Activated T-helper 2 cell treated with anti-CD3 and anti-CD28 coated beads, Interferon-gamma antibody, Interleukin-2, Interleukin-4, amounts not matched to agents 10 μg/mL and 5 μg/mL and 100 μg/mL, durations not matched to agents 14 hours and 24 hours and 36 hours (primary cell): Measurements from ENCODE around the gene TGFBR3L. TPM values are rescaled to one million over a fixed set of nuclear protein-coding genes. Genes with fewer than 3 reads are reported as not detected.
A peak's percentile ranks its signal among the peaks of the same experiment; 100 is the strongest.
"Not testable (repeated sequence)": the region's sequence is repeated elsewhere in the genome, so short reads cannot be mapped to it uniquely, and the experiment has no call there.

Experiments
- DNase-seq: peaks from one replicate; pipeline ENCODE4 v3.0.0; 2021; ENCODE audit warnings: low spot score
- H3K27ac Mint-ChIP-seq: one replicate; pipeline ENCODE4 v1.8.0; 2021; ENCODE audit warnings: mixed read lengths
- H3K27me3 Mint-ChIP-seq: one replicate; pipeline ENCODE4 v1.8.0; 2021; ENCODE audit warnings: low read depth, mixed read lengths
- H3K36me3 Mint-ChIP-seq: one replicate; pipeline ENCODE4 v1.8.0; 2021; ENCODE audit warnings: low read depth, mixed read lengths
- H3K4me1 Mint-ChIP-seq: one replicate; pipeline ENCODE4 v1.8.0; 2021; ENCODE audit warnings: low read depth, mixed read lengths
- H3K4me3 Mint-ChIP-seq: one replicate; pipeline ENCODE4 v1.8.0; 2021; ENCODE audit warnings: low read depth, mild to moderate bottlenecking, moderate library complexity, mixed read lengths
- H3K9me3 Mint-ChIP-seq: one replicate; pipeline ENCODE4 v1.8.0; 2021; ENCODE audit warnings: mixed read lengths
- intact Hi-C: fragments of 100-400 bp; cut with micrococcal nuclease; formaldehyde crosslinking; loops from one replicate; pipeline ENCODE4 v1.15.1; 2023
- total RNA-seq: library from RNA; stranded (reverse); gene quantifications from 2 replicates; pipeline ENCODE4 v1.2.3, GENCODE V29; 2022

The TGFBR3L gene
- total RNA-seq, 1 donor from 2014 or later, result 6.3 TPM

DNA sequence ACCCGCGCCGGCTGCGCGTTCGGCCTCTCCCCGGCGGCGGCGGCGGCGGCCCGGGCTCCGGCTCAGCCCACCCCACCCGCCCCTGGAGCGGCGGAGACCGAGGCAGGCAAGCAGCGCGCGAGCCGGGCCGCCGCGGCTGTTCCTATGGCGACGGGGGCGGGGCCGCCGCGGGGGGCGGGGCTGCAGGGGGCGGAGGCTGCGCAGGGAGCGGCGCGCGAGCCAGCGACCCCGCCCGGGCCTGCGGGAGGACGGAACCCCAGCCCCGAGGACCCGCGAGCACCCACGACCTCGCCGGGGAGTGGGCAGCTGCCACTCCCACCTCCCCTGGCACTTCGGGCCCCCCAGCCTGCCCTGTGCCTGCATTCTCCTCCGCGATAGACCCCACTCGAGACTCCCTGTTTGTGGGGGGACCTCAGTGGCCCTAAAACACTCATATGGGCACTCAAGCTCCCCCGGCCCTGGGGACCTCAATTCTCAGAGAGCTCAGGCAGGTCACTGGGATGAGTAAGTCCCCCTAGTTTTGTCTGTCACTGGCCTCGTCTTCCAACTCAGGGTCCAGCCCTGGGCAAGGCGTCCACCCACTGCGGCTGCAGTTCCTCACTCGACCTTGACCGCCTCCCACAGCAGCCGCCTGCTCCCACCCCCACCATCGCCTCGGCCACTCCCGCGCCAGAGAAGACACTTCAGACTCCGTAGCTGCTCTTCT is 11.5 kb downstream of the TGFBR3L start, which contains the start of gene CTXN1:
TSS of gene CTXN1 (minus strand) at position 115 of the 706 bp plus-strand sequence. CDS start 597 bp downstream, outside the sequence.
- Mint-ChIP-seq H3K4me3 (peak within 1 kb of the TSS; percentile 77), H3K27me3 (no peaks in the 10 kb centered on the region), H3K36me3 (peaks cover 24% of the 10 kb centered on the region), H3K27ac (peak within 1 kb of the TSS; percentile 70), H3K4me1 (peaks cover 12% of the 10 kb centered on the region), H3K9me3 (no peaks in the 10 kb centered on the region)
- peak; percentile 70 for DNase-seq
- intact Hi-C loops, result no loop called here

- no peaks in the 10 kb centered on the region for H3K27me3 Mint-ChIP-seq
- no peak for DNase-seq
- peaks cover 12% of the 10 kb centered on the region for H3K4me1 Mint-ChIP-seq
- no peaks in the 10 kb centered on the region for H3K9me3 Mint-ChIP-seq
- no peak overlapping the region for H3K27ac Mint-ChIP-seq
- H3K36me3 Mint-ChIP-seq, result peaks cover 21% of the 10 kb centered on the region
- intact Hi-C loops, result no loop called here
- peak overlapping the region; percentile 64 for H3K4me3 Mint-ChIP-seq
Observed at GRCh38 chr19:7926727-7927604, 12.3 kb downstream of the TGFBR3L start.

- DNase-seq, result no peak
- H3K27ac Mint-ChIP-seq, result no peak overlapping the region
- H3K4me3 Mint-ChIP-seq, result no peak overlapping the region
- intact Hi-C loops, result no loop called here
- no peaks in the 10 kb centered on the region for H3K27me3 Mint-ChIP-seq
- peaks cover 23% of the 10 kb centered on the region for H3K36me3 Mint-ChIP-seq
- H3K9me3 Mint-ChIP-seq, result no peaks in the 10 kb centered on the region
- H3K4me1 Mint-ChIP-seq, result peaks cover 12% of the 10 kb centered on the region
Observed at GRCh38 chr19:7927605-7928333, 13.1 kb downstream of the TGFBR3L start.

DNA sequence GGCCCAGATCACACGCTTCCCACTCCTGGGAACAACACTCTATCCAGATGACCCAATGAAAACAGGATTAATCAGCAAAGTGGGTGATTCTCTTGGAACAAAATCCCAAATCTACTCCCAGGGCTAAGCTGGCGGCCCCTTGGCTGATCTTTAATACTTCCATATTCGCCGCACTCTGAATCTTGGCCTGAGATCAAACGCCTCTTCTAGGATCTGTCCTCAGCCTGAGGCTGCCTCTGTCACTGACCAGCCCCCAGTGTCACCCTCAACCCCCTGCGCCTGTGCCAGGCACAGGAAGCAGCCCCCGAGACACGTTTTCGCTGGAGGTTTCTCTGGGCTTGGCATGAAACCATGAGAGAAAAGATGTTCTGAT is 13.7 kb downstream of the TGFBR3L start:
- H3K27ac Mint-ChIP-seq, result no peak overlapping the region
- DNase-seq, result no peak
- H3K9me3 Mint-ChIP-seq, result no peaks in the 10 kb centered on the region
- no peaks in the 10 kb centered on the region for H3K27me3 Mint-ChIP-seq
- no peak overlapping the region for H3K4me3 Mint-ChIP-seq
- H3K4me1 Mint-ChIP-seq, result peaks cover 12% of the 10 kb centered on the region
- H3K36me3 Mint-ChIP-seq, result peaks cover 27% of the 10 kb centered on the region
- intact Hi-C loops, result no loop called here

- no peaks in the 10 kb centered on the region for H3K27me3 Mint-ChIP-seq
- H3K4me3 Mint-ChIP-seq, result no peak overlapping the region
- intact Hi-C loops, result no loop called here
- no peaks in the 10 kb centered on the region for H3K9me3 Mint-ChIP-seq
- H3K4me1 Mint-ChIP-seq, result peaks cover 12% of the 10 kb centered on the region
- no peak overlapping the region for H3K27ac Mint-ChIP-seq
- H3K36me3 Mint-ChIP-seq, result peaks cover 30% of the 10 kb centered on the region
- peak; percentile 49 for DNase-seq
Observed at GRCh38 chr19:7928741-7929701, 14.4 kb downstream of the TGFBR3L start.

GRCh38 chr19:7930030-7930429 is 15.4 kb downstream of the TGFBR3L start:
- H3K4me1 Mint-ChIP-seq, result peaks cover 12% of the 10 kb centered on the region
- H3K4me3 Mint-ChIP-seq, H3K27me3 Mint-ChIP-seq, intact Hi-C loops, H3K9me3 Mint-ChIP-seq, H3K27ac Mint-ChIP-seq, DNase-seq: not testable (repeated sequence)
- peaks cover 34% of the 10 kb centered on the region for H3K36me3 Mint-ChIP-seq

DNA sequence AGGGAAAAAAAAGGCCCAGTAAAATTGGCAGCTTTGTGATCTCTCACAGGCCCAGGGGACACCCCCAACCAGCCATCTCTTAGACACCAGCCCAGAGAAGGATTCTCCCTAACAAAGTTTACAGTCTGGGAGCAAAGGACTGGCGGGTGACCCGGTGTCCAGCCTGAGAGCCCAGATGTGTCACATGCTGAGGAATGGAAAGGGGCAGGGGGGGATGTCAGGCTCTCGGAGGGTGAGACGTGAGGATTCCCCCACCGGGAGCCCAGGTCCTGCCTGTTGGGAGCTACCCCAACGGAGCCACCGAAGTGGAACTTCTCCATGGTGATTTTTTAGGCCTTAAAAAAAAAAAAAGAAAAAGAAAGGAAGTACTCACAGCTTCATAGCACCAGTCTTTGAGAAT is 16.1 kb downstream of the TGFBR3L start:
- Mint-ChIP-seq H3K27ac (no peak overlapping the region), H3K27me3 (no peaks in the 10 kb centered on the region), H3K9me3 (no peaks in the 10 kb centered on the region), H3K4me3 (no peak overlapping the region), H3K36me3 (peaks cover 41% of the 10 kb centered on the region), H3K4me1 (peaks cover 11% of the 10 kb centered on the region)
- intact Hi-C loops, result no loop called here
- no peak for DNase-seq

- no peak for DNase-seq
- Mint-ChIP-seq H3K4me1 (peaks cover 9% of the 10 kb centered on the region), H3K4me3 (no peak overlapping the region), H3K9me3 (no peaks in the 10 kb centered on the region), H3K36me3 (peaks cover 43% of the 10 kb centered on the region), H3K27me3 (no peaks in the 10 kb centered on the region), H3K27ac (no peak overlapping the region)
- intact Hi-C loops, result no loop called here
Observed at GRCh38 chr19:7931221-7932061, 16.8 kb downstream of the TGFBR3L start.

GRCh38 chr19:7932276-7932929 is 17.8 kb downstream of the TGFBR3L start:
- peaks cover 46% of the 10 kb centered on the region for H3K36me3 Mint-ChIP-seq
- intact Hi-C loops, result no loop called here

DNA sequence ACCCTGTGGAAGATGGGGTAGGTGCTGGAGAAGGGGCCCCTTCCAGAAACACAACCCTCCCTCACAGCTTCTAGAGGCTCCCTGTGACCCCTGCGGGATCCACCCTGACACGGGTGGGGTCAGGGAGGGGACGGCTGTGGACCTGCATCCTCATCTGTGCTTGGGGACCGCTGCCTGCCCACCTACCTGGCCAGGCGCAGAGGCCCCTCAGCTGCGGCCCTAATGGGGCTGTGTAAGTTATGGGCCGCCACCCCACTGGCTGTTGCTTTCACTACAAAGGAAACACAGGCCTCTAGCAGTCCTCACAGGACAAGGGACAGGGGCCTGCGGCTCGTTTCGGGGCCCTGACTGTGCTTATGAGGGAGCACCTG is 18.3 kb downstream of the TGFBR3L start:
- Mint-ChIP-seq H3K4me3 (no peak overlapping the region), H3K27me3 (no peaks in the 10 kb centered on the region), H3K9me3 (no peaks in the 10 kb centered on the region), H3K36me3 (peaks cover 46% of the 10 kb centered on the region), H3K4me1 (peaks cover 9% of the 10 kb centered on the region), H3K27ac (no peak overlapping the region)
- intact Hi-C loops, result no loop called here
- no peak for DNase-seq

More at GRCh38 chr19:7932276-7932929, 17.8 kb downstream of the TGFBR3L start:
- Mint-ChIP-seq H3K4me1 (peaks cover 9% of the 10 kb centered on the region), H3K27me3 (no peaks in the 10 kb centered on the region), H3K27ac (no peak overlapping the region), H3K4me3 (no peak overlapping the region), H3K9me3 (no peaks in the 10 kb centered on the region)
- DNase-seq, result no peak

DNA sequence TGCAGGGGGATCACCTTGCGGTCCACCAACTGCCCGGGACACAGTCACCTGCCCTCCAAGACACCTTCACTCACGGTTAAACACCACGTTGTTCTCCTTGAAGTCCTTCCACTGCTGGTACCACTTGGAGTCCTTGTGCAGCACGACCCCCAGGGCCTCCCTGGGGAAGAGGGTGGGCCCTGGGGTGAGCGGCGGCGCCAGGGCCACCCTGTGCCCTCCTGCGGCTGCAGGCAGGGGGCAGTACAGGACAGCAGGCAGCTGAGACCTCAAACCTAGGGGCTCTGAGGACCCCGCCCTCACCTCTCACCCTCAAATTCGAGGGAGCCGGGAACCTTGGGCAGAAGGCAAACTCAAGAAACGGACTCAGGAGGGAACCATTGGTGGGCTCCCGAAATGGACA is 18.8 kb downstream of the TGFBR3L start:
- intact Hi-C loops, result no loop called here

More for the DNA sequence above, 18.8 kb downstream of the TGFBR3L start:
- Mint-ChIP-seq H3K4me1 (peaks cover 6% of the 10 kb centered on the region), H3K36me3 (peaks cover 43% of the 10 kb centered on the region), H3K9me3 (no peaks in the 10 kb centered on the region), H3K27ac (no peak overlapping the region), H3K27me3 (no peaks in the 10 kb centered on the region), H3K4me3 (no peak overlapping the region)
- DNase-seq, result no peak
